Measurements from ENCODE around the gene SHROOM3. TPM values are rescaled to one million over a fixed set of nuclear protein-coding genes. Genes with fewer than 3 reads are reported as not detected.

Gene SHROOM3
- total and polyA plus RNA-seq, 4 donors = 4.7 to 25.8 (median 8.7) TPM

- Histone ChIP-seq H3K27me3 (ENCODE audit: control insufficient read depth in 4 of 4, insufficient read depth in 4 of 4, low read length in 3 of 4) (no peaks in the 10 kb centered on the region), H3K9ac (ENCODE audit: low read depth in 1 of 2, low read length in 2 of 2) (no peak overlapping the region), H3K36me3 (ENCODE audit: control insufficient read depth in 4 of 4, insufficient read depth in 3 of 4, low read depth in 1 of 4, low read length in 3 of 4) (no peaks in the 10 kb centered on the region), H3K9me3 (ENCODE audit: control insufficient read depth in 4 of 4, low read length in 3 of 4) (peaks cover 0 to 5% (median 4%) of the 10 kb centered on the region in 4 donors), H3K27ac (ENCODE audit: low read depth in 1 of 2, low read length in 2 of 2) (peak overlapping the region; percentile 75 to 78), H3K4me3 (ENCODE audit: low read depth in 1 of 3, low read length in 3 of 3) (no peak overlapping the region), H3K4me1 (ENCODE audit: control insufficient read depth in 4 of 4, insufficient read depth in 4 of 4, low read length in 3 of 4) (peaks cover 0 to 7% (median under 1%) of the 10 kb centered on the region in 4 donors)
- DNase-seq (ENCODE audit: low spot score) = no peak
- 53% methylated on average over 10 of the region's 10 CpGs for WGBS
- TF ChIP-seq, protein P1, sequence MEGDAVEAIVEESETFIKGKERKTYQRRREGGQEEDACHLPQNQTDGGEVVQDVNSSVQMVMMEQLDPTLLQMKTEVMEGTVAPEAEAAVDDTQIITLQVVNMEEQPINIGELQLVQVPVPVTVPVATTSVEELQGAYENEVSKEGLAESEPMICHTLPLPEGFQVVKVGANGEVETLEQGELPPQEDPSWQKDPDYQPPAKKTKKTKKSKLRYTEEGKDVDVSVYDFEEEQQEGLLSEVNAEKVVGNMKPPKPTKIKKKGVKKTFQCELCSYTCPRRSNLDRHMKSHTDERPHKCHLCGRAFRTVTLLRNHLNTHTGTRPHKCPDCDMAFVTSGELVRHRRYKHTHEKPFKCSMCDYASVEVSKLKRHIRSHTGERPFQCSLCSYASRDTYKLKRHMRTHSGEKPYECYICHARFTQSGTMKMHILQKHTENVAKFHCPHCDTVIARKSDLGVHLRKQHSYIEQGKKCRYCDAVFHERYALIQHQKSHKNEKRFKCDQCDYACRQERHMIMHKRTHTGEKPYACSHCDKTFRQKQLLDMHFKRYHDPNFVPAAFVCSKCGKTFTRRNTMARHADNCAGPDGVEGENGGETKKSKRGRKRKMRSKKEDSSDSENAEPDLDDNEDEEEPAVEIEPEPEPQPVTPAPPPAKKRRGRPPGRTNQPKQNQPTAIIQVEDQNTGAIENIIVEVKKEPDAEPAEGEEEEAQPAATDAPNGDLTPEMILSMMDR (IDR thresholded peaks at IDR 0.05; ENCODE audit: low read depth, low read length, missing input control) = no peak
- TF ChIP-seq EGR1 (IDR thresholded peaks at IDR 0.05; ENCODE audit: low read depth in 2 of 2) (peak in 1 of 2 donors; percentile 14), RAD21 (IDR thresholded peaks at IDR 0.05) (peak; percentile 59 to 69), GABPA (IDR thresholded peaks at IDR 0.05 in 1 of 2, conservative IDR thresholded peaks at IDR 0.05 in 1 of 2) (peak in 1 of 2 donors; percentile 38), YY1 (IDR thresholded peaks at IDR 0.05) (peak; percentile 43), NR2F2 (IDR thresholded peaks at IDR 0.05) (no peak), JUND (IDR thresholded peaks at IDR 0.05) (peak; percentile 60 to 69), ZBTB33 (IDR thresholded peaks at IDR 0.05) (no peak), HNF4G (IDR thresholded peaks at IDR 0.05) (no peak), FOXA2 (IDR thresholded peaks at IDR 0.05) (no peak), HNF4A (conservative IDR thresholded peaks at IDR 0.05) (peak; percentile 66 to 79), SP1 (IDR thresholded peaks at IDR 0.05) (peak; percentile 83), RXRA (IDR thresholded peaks at IDR 0.05) (peak; percentile 99 to 100), FOXA1 (IDR thresholded peaks at IDR 0.05) (no peak), TAF1 (conservative IDR thresholded peaks at IDR 0.05) (no peak)
- TF ChIP-seq, protein P2, sequence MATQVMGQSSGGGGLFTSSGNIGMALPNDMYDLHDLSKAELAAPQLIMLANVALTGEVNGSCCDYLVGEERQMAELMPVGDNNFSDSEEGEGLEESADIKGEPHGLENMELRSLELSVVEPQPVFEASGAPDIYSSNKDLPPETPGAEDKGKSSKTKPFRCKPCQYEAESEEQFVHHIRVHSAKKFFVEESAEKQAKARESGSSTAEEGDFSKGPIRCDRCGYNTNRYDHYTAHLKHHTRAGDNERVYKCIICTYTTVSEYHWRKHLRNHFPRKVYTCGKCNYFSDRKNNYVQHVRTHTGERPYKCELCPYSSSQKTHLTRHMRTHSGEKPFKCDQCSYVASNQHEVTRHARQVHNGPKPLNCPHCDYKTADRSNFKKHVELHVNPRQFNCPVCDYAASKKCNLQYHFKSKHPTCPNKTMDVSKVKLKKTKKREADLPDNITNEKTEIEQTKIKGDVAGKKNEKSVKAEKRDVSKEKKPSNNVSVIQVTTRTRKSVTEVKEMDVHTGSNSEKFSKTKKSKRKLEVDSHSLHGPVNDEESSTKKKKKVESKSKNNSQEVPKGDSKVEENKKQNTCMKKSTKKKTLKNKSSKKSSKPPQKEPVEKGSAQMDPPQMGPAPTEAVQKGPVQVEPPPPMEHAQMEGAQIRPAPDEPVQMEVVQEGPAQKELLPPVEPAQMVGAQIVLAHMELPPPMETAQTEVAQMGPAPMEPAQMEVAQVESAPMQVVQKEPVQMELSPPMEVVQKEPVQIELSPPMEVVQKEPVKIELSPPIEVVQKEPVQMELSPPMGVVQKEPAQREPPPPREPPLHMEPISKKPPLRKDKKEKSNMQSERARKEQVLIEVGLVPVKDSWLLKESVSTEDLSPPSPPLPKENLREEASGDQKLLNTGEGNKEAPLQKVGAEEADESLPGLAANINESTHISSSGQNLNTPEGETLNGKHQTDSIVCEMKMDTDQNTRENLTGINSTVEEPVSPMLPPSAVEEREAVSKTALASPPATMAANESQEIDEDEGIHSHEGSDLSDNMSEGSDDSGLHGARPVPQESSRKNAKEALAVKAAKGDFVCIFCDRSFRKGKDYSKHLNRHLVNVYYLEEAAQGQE (IDR thresholded peaks at IDR 0.05) = peak; percentile 63
- TF ChIP-seq, protein P3, sequence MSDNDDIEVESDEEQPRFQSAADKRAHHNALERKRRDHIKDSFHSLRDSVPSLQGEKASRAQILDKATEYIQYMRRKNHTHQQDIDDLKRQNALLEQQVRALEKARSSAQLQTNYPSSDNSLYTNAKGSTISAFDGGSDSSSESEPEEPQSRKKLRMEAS (IDR thresholded peaks at IDR 0.05) = peak; percentile 83
- TF ChIP-seq, protein P4, sequence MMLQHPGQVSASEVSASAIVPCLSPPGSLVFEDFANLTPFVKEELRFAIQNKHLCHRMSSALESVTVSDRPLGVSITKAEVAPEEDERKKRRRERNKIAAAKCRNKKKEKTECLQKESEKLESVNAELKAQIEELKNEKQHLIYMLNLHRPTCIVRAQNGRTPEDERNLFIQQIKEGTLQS (IDR thresholded peaks at IDR 0.05) = no peak
Measured at GRCh38 chr4:76809594-76810305, 374.7 kb downstream of the SHROOM3 start.

Data from liver (tissue), 9 donors.